IMR-90 (cell line): ENCODE data around the gene DAAM2. TPM values are rescaled to one million over a fixed set of nuclear protein-coding genes. Genes with fewer than 3 reads are reported as not detected.

Experiments used
- ATAC-seq: fragments of 200-7000 bp; cut with Tn5 transposase; 2 replicates; pipeline ENCODE4 v1.9.1; 2020; ENCODE audit warnings: low read depth, mild to moderate bottlenecking, moderate library complexity
- BruUV-seq: library from RNA; stranded (reverse); fragments of 400-500 nt; replicated peaks from 2 replicates; lab custom pipeline; 2021; lab: Mats Ljungman, UMichigan
- CTCF ChIA-PET: fragments of 300-600 bp; formaldehyde crosslinking; extraction: SDS; loops from one replicate; lab custom pipeline; 2021; ENCODE audit warnings: antibody characterized with exemption; lab: Yijun Ruan, JAX
- POLR2A ChIA-PET: fragments of 300-600 bp; sonication (Branson Sonifier 250); formaldehyde crosslinking; loops from one replicate; lab custom pipeline; 2022; ENCODE audit warnings: antibody characterized with exemption; ENCODE audit not compliant: unreplicated experiment; lab: Charles Lee
- DNase-seq: peaks from one replicate; pipeline ENCODE4 v3.0.0; 2013
- H2AFZ ChIP-seq: replicated peaks from 2 replicates; pipeline ENCODE3; 2013; ENCODE audit warnings: low read length, mild to moderate bottlenecking; ENCODE audit not compliant: poor library complexity
- H2AK5ac ChIP-seq: 2 replicates; pipeline ENCODE4 v1.6.1; 2013; ENCODE audit warnings: low read depth, low read length, inconsistent platforms
- H2AK9ac ChIP-seq: replicated peaks from 2 replicates; pipeline ENCODE3; 2013; ENCODE audit warnings: mild to moderate bottlenecking, low read depth, low read length, moderate library complexity; ENCODE audit not compliant: poor library complexity
- H2BK120ac ChIP-seq: 2 replicates; pipeline ENCODE4 v1.6.1; 2013; ENCODE audit warnings: low read depth, low read length, inconsistent platforms
- H2BK15ac ChIP-seq: 3 replicates; pipeline ENCODE4 v1.6.1; 2013; ENCODE audit warnings: low read depth, low read length, inconsistent platforms
- H2BK20ac ChIP-seq: 2 replicates; pipeline ENCODE4 v1.6.1; 2013; ENCODE audit warnings: low read depth, mild to moderate bottlenecking, inconsistent platforms, low read length, moderate library complexity
- H2BK5ac ChIP-seq: 2 replicates; pipeline ENCODE4 v1.6.1; 2013; ENCODE audit warnings: mild to moderate bottlenecking, low read depth, low read length, inconsistent platforms; ENCODE audit not compliant: poor library complexity, severe bottlenecking
- H3K14ac ChIP-seq: replicated peaks from 2 replicates; pipeline ENCODE4 v1.6.1; 2013; ENCODE audit warnings: low read depth, low read length, inconsistent platforms
- H3K18ac ChIP-seq: 2 replicates; pipeline ENCODE4 v1.6.1; 2013; ENCODE audit warnings: low read depth, low read length, control low read depth
- H3K23ac ChIP-seq: 2 replicates; pipeline ENCODE4 v1.6.1; 2013; ENCODE audit warnings: low read depth, low read length, inconsistent platforms
- H3K27ac ChIP-seq: 2 replicates; pipeline ENCODE4 v1.5.1; 2013; ENCODE audit warnings: mild to moderate bottlenecking, control low read depth, low read length; ENCODE audit not compliant: insufficient read depth
- H3K27me3 ChIP-seq: 2 replicates; pipeline ENCODE4 v1.6.1; 2013; ENCODE audit warnings: low read length; ENCODE audit not compliant: control insufficient read depth, insufficient read depth
- H3K36me3 ChIP-seq: 2 replicates; pipeline ENCODE4 v1.6.1; 2013; ENCODE audit warnings: low read length, mixed read lengths; ENCODE audit not compliant: control insufficient read depth, insufficient read depth
- H3K4ac ChIP-seq: 2 replicates; pipeline ENCODE4 v1.6.1; 2013; ENCODE audit warnings: low read depth, low read length, inconsistent platforms
- H3K4me1 ChIP-seq: 2 replicates; pipeline ENCODE4 v1.6.1; 2013; ENCODE audit warnings: low read length, mixed read lengths; ENCODE audit not compliant: control insufficient read depth, insufficient read depth
- H3K4me2 ChIP-seq: 2 replicates; pipeline ENCODE4 v1.6.1; 2013; ENCODE audit warnings: low read depth, mild to moderate bottlenecking, control low read depth, low read length, moderate library complexity
- H3K4me3 ChIP-seq: 2 replicates; pipeline ENCODE4 v1.5.1; 2013; ENCODE audit warnings: low read depth, mild to moderate bottlenecking, control low read depth, low read length, moderate library complexity; ENCODE audit not compliant: insufficient read depth
- H3K56ac ChIP-seq: 2 replicates; pipeline ENCODE4 v1.6.1; 2013; ENCODE audit warnings: low read length, inconsistent platforms; ENCODE audit not compliant: insufficient read depth; ENCODE audit errors: extremely low read depth
- H3K79me1 ChIP-seq, 2 experiments: 2 replicates each; pipeline ENCODE4 v1.6.1; 2013; ENCODE audit warnings: low read length in 2 of 2, inconsistent platforms in 1 of 2, low read depth in 1 of 2
- H3K9ac ChIP-seq: 2 replicates; pipeline ENCODE4 v1.6.1; 2013; ENCODE audit warnings: low read depth, low read length, control low read depth
- H3K9me1 ChIP-seq: 2 replicates; pipeline ENCODE4 v1.6.1; 2013; ENCODE audit warnings: low read length, inconsistent platforms; ENCODE audit not compliant: insufficient read depth
- H3K9me3 ChIP-seq: 2 replicates; pipeline ENCODE4 v1.6.1; 2013; ENCODE audit warnings: low read length; ENCODE audit not compliant: control insufficient read depth, insufficient read depth
- H4K20me1 ChIP-seq: 2 replicates; pipeline ENCODE4 v1.6.1; 2013; ENCODE audit warnings: low read length, inconsistent platforms; ENCODE audit not compliant: insufficient read depth
- H4K5ac ChIP-seq: 2 replicates; pipeline ENCODE4 v1.6.1; 2013; ENCODE audit warnings: mild to moderate bottlenecking, low read depth, low read length, control low read depth
- H4K8ac ChIP-seq, 2 experiments: 2 replicates each; pipeline ENCODE4 v1.6.1; 2013; ENCODE audit warnings: low read depth in 2 of 2, low read length in 2 of 2, control low read depth in 1 of 2, inconsistent platforms in 1 of 2
- H4K91ac ChIP-seq: 2 replicates; pipeline ENCODE4 v1.6.1; 2013; ENCODE audit warnings: low read depth, low read length, inconsistent platforms; ENCODE audit not compliant: insufficient read depth
- CEBPB ChIP-seq: IDR thresholded peaks from 2 replicates; pipeline ENCODE4 v1.6.1; 2012; ENCODE audit warnings: low read depth, low read length, improper control_type of control experiment
- CHD1 ChIP-seq: IDR thresholded peaks from 2 replicates; pipeline ENCODE4 v1.6.1; 2012; ENCODE audit warnings: low read depth, low read length, improper control_type of control experiment
- MAFK ChIP-seq: IDR thresholded peaks from 2 replicates; pipeline ENCODE4 v1.6.1; 2012; ENCODE audit warnings: low read depth, low read length, improper control_type of control experiment
- MXI1 ChIP-seq: IDR thresholded peaks from 2 replicates; pipeline ENCODE4 v1.6.1; 2012; ENCODE audit warnings: low read depth, mild to moderate bottlenecking, low read length, moderate library complexity, borderline replicate concordance
- NFE2L2 ChIP-seq: fragments of 150-350 bp; IDR thresholded peaks from 2 replicates; pipeline ENCODE4 v1.6.1; 2016; ENCODE audit warnings: low read depth, mild to moderate bottlenecking, low read length
- RCOR1 ChIP-seq: IDR thresholded peaks from 2 replicates; pipeline ENCODE4 v1.6.1; 2012; ENCODE audit warnings: mild to moderate bottlenecking, low read length, improper control_type of control experiment; ENCODE audit not compliant: insufficient replicate concordance
- WGBS, 2 experiments: methylation state at CpG; one replicate each; pipeline versions ENCODE4 v1.1.5 to v1.1.7; 2013; ENCODE audit warnings: missing lambda C conversion rate in 2 of 2; ENCODE audit not compliant: insufficient read length in 1 of 2; ENCODE audit errors: extremely low coverage in 2 of 2; 5-methylcytosine and 5-hydroxymethylcytosine counted together
- dilution Hi-C: fragments of 300-500 bp; cut with HindIII; formaldehyde crosslinking; loops from one replicate; pipeline ENCODE4 v1.14.3; 2018; ENCODE audit warnings: low sequenced_read_pairs; ENCODE audit not compliant: unreplicated experiment
- in situ Hi-C: fragments of 300-500 bp; cut with MboI; formaldehyde crosslinking; loops from 3 replicates; pipeline ENCODE4 v1.14.3; 2019; ENCODE audit warnings: low sequenced_read_pairs, inconsistent platforms, mixed read lengths
- intact Hi-C: fragments of 100-400 bp; cut with micrococcal nuclease; formaldehyde crosslinking; loops from 2 replicates; pipeline ENCODE4 v1.10.0; 2022
- polyA plus RNA-seq, 3 experiments: library from polyadenylated mRNA; depleted of rRNA; stranded (reverse); fragments of >200 nt; gene quantifications; 2 replicates each; pipeline ENCODE4 v1.2.3, GENCODE V29; 2012; ENCODE audit warnings: low replicate concordance in 1 of 3
- total RNA-seq: library from RNA; depleted of rRNA; stranded (reverse); fragments of >200 nt; gene quantifications from 2 replicates; pipeline ENCODE4 v1.2.3, GENCODE V29; 2012

DAAM2 gene
- total and polyA plus RNA-seq, 2 of the 4 experiments (the other 2 are of a cell fraction), result 11.2 to 12.9 TPM

GRCh38 chr6:39816747-39817146, 24.6 kb downstream of the DAAM2 start:
- peaks cover 0 to 22% of the 10 kb centered on the region in 2 experiments; a peak in 2 of 4 replicates for H3K79me1 ChIP-seq
- H3K56ac ChIP-seq, result no peak overlapping the region
- no peak for ATAC-seq
- H3K4ac ChIP-seq, result no peak overlapping the region
- in situ Hi-C loops, result no loop called here
- no peak overlapping the region for H2AK9ac ChIP-seq
- no peak overlapping the region for H3K9ac ChIP-seq
- H2AK5ac ChIP-seq, result no peak overlapping the region
- no peak overlapping the region for H3K23ac ChIP-seq
- no peak overlapping the region for H2BK5ac ChIP-seq
- no peak overlapping the region; the same call in 1 of the 2 replicates for H3K27ac ChIP-seq
- BruUV-seq, result no TSS peak
- peaks cover 29% of the 10 kb centered on the region for H3K4me1 ChIP-seq
- H4K91ac ChIP-seq, result no peak overlapping the region
- no peak overlapping the region for H3K4me2 ChIP-seq
- no peak overlapping the region for H2BK120ac ChIP-seq
- H4K8ac ChIP-seq, result no peak overlapping the region
- no peak overlapping the region for H2BK20ac ChIP-seq
- no peaks in the 10 kb centered on the region for H3K36me3 ChIP-seq
- H2BK15ac ChIP-seq, result no peak overlapping the region
- H4K5ac ChIP-seq, result no peak overlapping the region; the same call in 1 of the 2 replicates
- no peak overlapping the region for H2AFZ ChIP-seq
- H3K27me3 ChIP-seq, result no peaks in the 10 kb centered on the region
- H3K9me3 ChIP-seq, result no peaks in the 10 kb centered on the region
- H3K4me3 ChIP-seq, result no peak overlapping the region
- TF ChIP-seq NFE2L2 (no peak), RCOR1 (no peak), CEBPB (no peak), CHD1 (no peak), MAFK (no peak), MXI1 (no peak)
- H3K18ac ChIP-seq, result peak overlapping the region; percentile 54; the same call in 1 of the 2 replicates
- ChIA-PET CTCF (no interaction called here), POLR2A (no interaction called here)
- H3K9me1 ChIP-seq, result peaks cover 8% of the 10 kb centered on the region
- intact Hi-C loops, result no loop called here
- DNase-seq, result peak; percentile 55
- no peak overlapping the region for H3K14ac ChIP-seq
- H4K20me1 ChIP-seq, result no peaks in the 10 kb centered on the region
- no CpG with 5 or more reads among the region's 7 CpGs for WGBS, 2 experiments
- dilution Hi-C loops, result no loop called here
